HG03135 (cell line): Measurements from ENCODE around the gene C4orf36.

Source experiments
- ATAC-seq: cut with Tn5 transposase; IDR thresholded peaks from one replicate; pipeline ENCODE4 v1.9.1; 2021; ENCODE audit warnings: mild to moderate bottlenecking, moderate library complexity; ENCODE audit not compliant: unreplicated experiment

The C4orf36 gene

GRCh38 chr4:86857341-86858052 lies 34.7 kb downstream of the C4orf36 start:
- no peak for ATAC-seq

- ATAC-seq: no peak
Measured at GRCh38 chr4:86856896-86857295, 35.3 kb downstream of the C4orf36 start.

DNA sequence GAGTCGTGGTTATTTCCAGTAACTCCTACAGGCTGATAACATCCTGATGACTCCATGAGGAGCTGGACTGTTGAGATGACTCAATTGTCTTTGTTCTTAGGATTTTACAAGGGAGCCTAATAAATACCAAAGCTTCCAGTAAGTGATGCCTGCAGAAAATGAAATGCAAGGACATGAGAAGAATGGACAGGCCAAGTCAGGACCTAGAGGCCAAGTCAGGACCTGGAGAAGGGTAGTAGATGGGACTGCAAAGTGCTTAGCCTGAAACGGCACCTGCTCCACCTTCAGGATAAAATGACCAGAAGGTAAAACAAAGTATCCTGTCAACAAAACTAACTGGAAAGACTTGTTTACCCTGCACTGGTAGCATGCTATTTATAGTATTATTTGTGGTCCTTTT lies 36.6 kb downstream of the C4orf36 start:
- no peak for ATAC-seq

DNA sequence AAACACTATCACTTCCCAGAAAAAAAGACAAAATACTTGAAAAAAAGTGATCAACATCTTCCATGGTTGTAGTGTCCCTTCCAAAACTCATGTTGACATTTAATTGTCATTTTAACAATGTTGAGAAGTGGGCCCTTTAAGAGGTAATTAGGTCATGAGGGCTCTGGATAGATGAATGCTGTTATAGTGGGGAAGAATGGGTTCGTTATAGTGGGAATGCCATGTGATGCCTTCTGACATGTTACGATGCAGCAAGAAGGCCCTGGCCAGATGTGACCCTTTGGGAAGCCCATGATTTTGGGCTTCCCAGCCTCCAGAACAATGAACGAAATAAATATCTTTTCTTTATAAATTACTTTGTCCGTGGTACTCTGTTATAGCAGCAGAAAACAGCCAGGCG lies 39.0 kb downstream of the C4orf36 start:
- ATAC-seq: no peak

DNA sequence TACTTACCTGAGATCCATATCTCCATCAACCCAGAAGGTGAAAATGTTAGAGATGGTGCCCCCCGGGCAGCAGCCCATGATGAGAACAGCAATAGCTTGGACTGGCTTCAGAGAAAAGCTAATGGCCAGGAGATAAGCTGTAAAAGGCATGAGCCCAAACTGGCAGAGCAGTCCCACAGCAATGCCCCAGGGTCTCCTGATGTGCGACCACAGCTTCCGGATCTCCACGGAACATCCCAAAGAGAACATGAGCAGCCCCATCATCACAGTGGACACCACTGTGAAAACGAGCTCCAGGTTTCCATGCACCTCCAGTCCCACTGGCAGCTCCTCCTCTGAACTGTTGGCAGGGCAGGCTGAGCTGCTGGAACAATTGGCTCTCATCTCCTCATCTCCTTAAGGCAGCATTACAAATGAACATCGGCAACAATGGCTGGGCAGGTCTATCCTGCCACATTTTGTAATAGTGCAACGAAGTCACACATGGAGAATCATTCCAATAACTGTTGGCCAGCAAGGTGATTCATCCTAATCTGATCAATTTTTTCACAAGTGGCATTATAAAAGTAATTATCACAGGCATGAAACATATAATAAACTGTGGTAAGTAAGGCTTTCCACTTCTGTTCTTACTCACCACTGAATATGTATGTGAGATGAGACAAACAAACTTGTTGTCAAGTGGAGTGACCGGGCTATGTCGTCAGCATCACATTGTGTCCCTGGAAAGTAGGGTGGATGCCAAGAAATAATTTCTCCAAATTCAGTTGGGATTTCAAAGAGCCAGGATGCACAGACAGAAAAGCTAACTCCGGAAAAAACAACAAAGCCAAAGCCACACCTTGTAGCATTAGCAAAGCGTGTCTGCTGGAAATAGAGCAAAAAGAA lies 43.2 kb downstream of the C4orf36 start, which contains the start of gene SLC10A6:
TSS of gene SLC10A6 (minus strand) at position 653 of the 888 bp plus-strand sequence. CDS start at position 384, 269 bp downstream.
- ATAC-seq: no peak

DNA sequence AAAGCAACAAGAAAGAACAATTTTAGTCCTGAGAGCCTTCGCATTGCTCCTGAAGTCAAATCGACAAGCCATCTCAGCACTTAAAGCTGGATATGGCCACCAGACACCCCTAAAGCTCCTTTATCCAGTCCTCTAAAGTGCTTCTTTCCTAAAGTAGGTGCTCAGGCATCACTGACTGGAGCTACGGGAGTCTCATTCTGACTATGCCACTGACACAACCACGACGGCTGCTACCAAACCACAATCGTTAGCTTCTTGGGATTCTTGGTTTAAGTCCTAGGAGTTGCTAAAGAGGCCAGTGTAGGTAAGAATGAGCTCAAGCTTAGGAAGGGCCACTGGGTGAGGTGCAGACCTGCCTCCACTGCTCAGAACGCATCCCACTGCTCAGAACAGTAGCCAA lies 44.1 kb downstream of the C4orf36 start:
- no peak for ATAC-seq

DNA sequence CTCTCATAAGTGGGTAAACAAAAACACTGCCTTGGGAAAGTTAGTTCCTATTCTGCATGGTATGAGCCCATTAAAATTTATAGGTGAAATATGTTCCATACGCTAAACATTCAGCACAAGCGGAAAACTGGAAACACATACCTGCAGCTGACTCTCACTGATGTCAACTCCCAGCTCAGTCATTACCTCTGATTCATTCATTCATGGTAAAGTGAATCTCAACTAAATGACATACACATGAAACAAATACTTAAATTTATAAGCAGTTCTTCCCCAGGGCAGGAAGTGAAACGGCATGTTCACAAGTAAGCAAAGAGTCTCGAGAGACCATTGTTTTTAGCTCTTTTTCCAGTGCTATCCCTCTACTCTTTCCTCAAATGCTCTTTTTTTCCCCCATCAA lies 44.7 kb downstream of the C4orf36 start:
- no peak for ATAC-seq

- no peak for ATAC-seq
Measured at GRCh38 chr4:86846921-86847320, 45.3 kb downstream of the C4orf36 start.

GRCh38 chr4:86845593-86845992 lies 46.6 kb downstream of the C4orf36 start:
- ATAC-seq: no peak

DNA sequence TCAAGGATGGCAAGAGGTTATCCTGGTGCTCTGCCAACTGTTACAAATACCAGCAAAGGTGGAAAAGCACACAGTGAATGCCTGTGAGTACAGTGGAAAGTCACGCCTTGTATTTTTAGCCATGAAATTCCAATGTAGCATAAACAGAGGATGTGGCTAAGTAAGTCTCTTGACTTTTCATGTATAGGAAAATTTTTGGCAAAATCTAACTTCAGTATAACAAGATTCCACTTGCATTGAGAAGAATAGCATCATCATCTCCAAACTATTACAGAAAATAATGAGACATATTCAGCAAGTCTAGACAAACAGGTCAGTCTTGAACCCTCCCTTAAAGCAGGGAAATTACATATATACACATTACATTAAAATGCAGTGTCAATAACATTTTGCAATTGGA lies 50.9 kb downstream of the C4orf36 start:
- ATAC-seq: no peak

- ATAC-seq: no peak
Measured at GRCh38 chr4:86840858-86841257, 51.4 kb downstream of the C4orf36 start.

GRCh38 chr4:86837691-86838503 lies 54.3 kb downstream of the C4orf36 start:
- ATAC-seq: no peak

GRCh38 chr4:86835677-86836076 lies 56.5 kb downstream of the C4orf36 start:
- no peak for ATAC-seq

- ATAC-seq: no peak
Measured at GRCh38 chr4:86834901-86835300, 57.3 kb downstream of the C4orf36 start.

- ATAC-seq: no peak
Measured at GRCh38 chr4:86833615-86834014, 58.6 kb downstream of the C4orf36 start.

- ATAC-seq: no peak
Measured at GRCh38 chr4:86831262-86832130, 60.7 kb downstream of the C4orf36 start.
